B cell (primary cell): ENCODE data around the gene JUND. TPM values are rescaled to one million over a fixed set of nuclear protein-coding genes. Genes with fewer than 3 reads are reported as not detected.

Experiments used
- ATAC-seq: fragments of 200-7000 bp; cut with Tn5 transposase; one replicate; pipeline ENCODE4 v1.10.0; 2021; ENCODE audit warnings: low read depth, mild to moderate bottlenecking, moderate number of reproducible peaks, moderate library complexity
- CTCF ChIA-PET: fragments of 350-600 bp; sonication (Branson Sonifier 250); formaldehyde crosslinking; loops from one replicate; lab custom pipeline; 2021; ENCODE audit warnings: antibody characterized with exemption, inconsistent platforms; lab: Charles Lee
- POLR2A ChIA-PET: fragments of 350-600 bp; sonication (Branson Sonifier 250); formaldehyde crosslinking; loops from one replicate; lab custom pipeline; 2021; ENCODE audit warnings: antibody characterized with exemption; lab: Charles Lee
- DNase-seq: peaks from one replicate; pipeline ENCODE4 v3.0.0; 2013
- H2AFZ ChIP-seq: 2 replicates; pipeline ENCODE4 v1.6.1; 2012; ENCODE audit warnings: mild to moderate bottlenecking, low read depth, low read length; ENCODE audit not compliant: insufficient read depth, poor library complexity, severe bottlenecking
- H3K27ac ChIP-seq, 2 donors: 1 replicate in 1 of 2; 2 replicates in 1 of 2; pipeline ENCODE4 v1.5.1; 2012 to 2013; ENCODE audit warnings: low read length in 2 of 2, mild to moderate bottlenecking in 2 of 2, moderate library complexity in 1 of 2
- H3K27me3 ChIP-seq, 4 experiments: fragments of 200-600 bp in 1 of 4; sonication (generic) in 1 of 4; replicated peaks in 1 of 4; 1 replicate in 2 of 4; 2 replicates in 2 of 4; pipeline versions ENCODE4 v1.6.1 to v1.7.0; 2013 to 2016; ENCODE audit warnings: low read length in 3 of 4, mild to moderate bottlenecking in 2 of 4, mixed read lengths in 1 of 4, moderate library complexity in 1 of 4; ENCODE audit not compliant: insufficient read depth in 4 of 4, control insufficient read depth in 3 of 4; ENCODE audit errors: control extremely low read depth in 1 of 4
- H3K36me3 ChIP-seq, 2 experiments: replicated peaks in 1 of 2; 1 replicate in 1 of 2; 2 replicates in 1 of 2; pipeline versions ENCODE4 v1.6.1 to v1.7.1; 2013; ENCODE audit warnings: low read length in 1 of 2; ENCODE audit not compliant: insufficient read depth in 2 of 2, control insufficient read depth in 1 of 2; ENCODE audit errors: control extremely low read depth in 1 of 2, extremely low read depth in 1 of 2
- H3K4me1 ChIP-seq, 2 donors: fragments of 200-600 bp in 1 of 2; sonication (generic) in 1 of 2; 1 replicate in 1 of 2; 2 replicates in 1 of 2; pipeline versions ENCODE4 v1.5.1 to v1.6.1; 2013 to 2017; ENCODE audit warnings: low read length in 2 of 2; ENCODE audit not compliant: control insufficient read depth in 2 of 2, insufficient read depth in 2 of 2
- H3K4me2 ChIP-seq: replicated peaks from 2 replicates; pipeline ENCODE3; 2012; ENCODE audit warnings: mild to moderate bottlenecking, low read depth, low read length; ENCODE audit not compliant: poor library complexity, severe bottlenecking
- H3K4me3 ChIP-seq, 5 experiments: fragments of 200-600 bp in 1 of 5; sonication (generic) in 1 of 5; 1 replicate in 3 of 5; 2 replicates in 2 of 5; pipeline versions ENCODE4 v1.5.1 to v1.7.0; 2011 to 2016; ENCODE audit warnings: low read length in 4 of 5, mild to moderate bottlenecking in 4 of 5, low read depth in 2 of 5, control low read depth in 1 of 5, moderate library complexity in 1 of 5; ENCODE audit not compliant: insufficient read depth in 1 of 5; ENCODE audit errors: control extremely low read depth in 1 of 5, extremely low read depth in 1 of 5
- H3K79me2 ChIP-seq: fragments of 200-600 bp; sonication (generic); one replicate; pipeline ENCODE4 v1.6.0; 2016; ENCODE audit warnings: low read length; ENCODE audit not compliant: control insufficient read depth, insufficient read depth
- H3K9ac ChIP-seq: fragments of 200-600 bp; sonication (generic); 2 replicates; pipeline ENCODE4 v1.6.1; 2017; ENCODE audit warnings: mild to moderate bottlenecking, low read length, moderate library complexity
- H3K9me3 ChIP-seq, 3 donors: one replicate each; pipeline versions ENCODE4 v1.6.1 to v1.7.1; 2013; ENCODE audit warnings: low read length in 2 of 3; ENCODE audit not compliant: control insufficient read depth in 2 of 3, insufficient read depth in 1 of 3; ENCODE audit errors: control extremely low read depth in 1 of 3
- H4K20me1 ChIP-seq: 2 replicates; pipeline ENCODE4 v1.6.0; 2012; ENCODE audit warnings: mild to moderate bottlenecking, low read length; ENCODE audit not compliant: insufficient read depth, control insufficient read depth, poor library complexity, severe bottlenecking
- H3K27ac Mint-ChIP-seq: one replicate; pipeline ENCODE4 v1.8.0; 2021; ENCODE audit warnings: mixed read lengths
- H3K27me3 Mint-ChIP-seq: one replicate; pipeline ENCODE4 v1.8.0; 2021; ENCODE audit warnings: mixed read lengths
- H3K4me1 Mint-ChIP-seq: one replicate; pipeline ENCODE4 v1.8.0; 2021; ENCODE audit warnings: mixed read lengths
- H3K4me3 Mint-ChIP-seq: one replicate; pipeline ENCODE4 v1.8.0; 2021; ENCODE audit warnings: mixed read lengths
- H3K9me3 Mint-ChIP-seq: one replicate; pipeline ENCODE4 v1.8.0; 2022; ENCODE audit warnings: mixed read lengths; ENCODE audit not compliant: insufficient read depth
- CTCF ChIP-seq: fragments of 200-600 bp; IDR thresholded peaks from one replicate; pipeline ENCODE4 v1.8.0; 2022; ENCODE audit warnings: antibody characterized with exemption, mild to moderate bottlenecking
- EZH2 ChIP-seq: IDR thresholded peaks from 2 replicates; pipeline ENCODE4 v1.6.1; 2012; ENCODE audit warnings: borderline replicate concordance, low read depth, mild to moderate bottlenecking, moderate library complexity, low read length; ENCODE audit not compliant: insufficient read depth, poor library complexity, severe bottlenecking
- WGBS: methylation state at CpG from one replicate; pipeline ENCODE4 v1.1.5; 2013; ENCODE audit warnings: missing lambda C conversion rate; ENCODE audit not compliant: insufficient coverage; 5-methylcytosine and 5-hydroxymethylcytosine counted together
- intact Hi-C: fragments of 100-400 bp; cut with micrococcal nuclease; formaldehyde crosslinking; loops from one replicate; pipeline ENCODE4 v1.10.0; 2022
- polyA plus RNA-seq: library from polyadenylated mRNA; depleted of rRNA; stranded (reverse); fragments of >200 nt; gene quantifications from 2 replicates; pipeline ENCODE4 v1.2.3, GENCODE V29; 2012
- total RNA-seq, 2 donors: library from RNA; stranded (reverse); fragments of 120-200 nt in 1 of 2; gene quantifications; 1 replicate in 1 of 2; 2 replicates in 1 of 2; pipeline versions ENCODE4 v1.2.3 to v1.2.4, GENCODE V29; 2013 to 2022

Gene JUND
- total and polyA plus RNA-seq, 2 donors (not counting 1 experiment from before 2014, with no cell fraction given), result 628 to 5,593 TPM

- Histone ChIP-seq H3K4me2 (no peak overlapping the region), H2AFZ (no peak overlapping the region), H3K9me3 (peaks cover 0 to 25% (median 6%) of the 10 kb centered on the region in 3 donors), H3K9ac (no peak overlapping the region), H3K36me3 (no peaks in the 10 kb centered on the region), H4K20me1 (no peaks in the 10 kb centered on the region), H3K4me3 (no peak overlapping the region), H3K27ac (no peak overlapping the region), H3K27me3 (peaks cover 0 to 72% (median 30%) of the 10 kb centered on the region in 4 experiments), H3K79me2 (no peaks in the 10 kb centered on the region), H3K4me1 (peaks cover 21 to 22% of the 10 kb centered on the region in 2 donors)
- H3K4me1 Mint-ChIP-seq, result peaks cover 20% of the 10 kb centered on the region
- intact Hi-C loops, result no loop called here
- H3K4me3 Mint-ChIP-seq, result no peak overlapping the region
- ChIA-PET POLR2A (interaction anchor here (0.5 to 1.1 kb wide), 5 partner anchors 28 to 172 kb away, joined by 3 to 5 read pairs (median 3); no protein-coding TSS in a partner anchor), CTCF (interaction anchor here (0.6 to 3.0 kb wide), 6 partner anchors 14 to 155 kb away, joined by 3 to 10 read pairs (median 4); no protein-coding TSS in a partner anchor)
- H3K27ac Mint-ChIP-seq, result peak overlapping the region; percentile 32
- no peaks in the 10 kb centered on the region for H3K9me3 Mint-ChIP-seq
- TF ChIP-seq EZH2 (no peak), CTCF (no peak)
- WGBS, result 25% methylated on average over 26 of the region's 37 CpGs
- H3K27me3 Mint-ChIP-seq, result peaks cover 65% of the 10 kb centered on the region
- peak; percentile 74 for DNase-seq
- peak; percentile 60 for ATAC-seq
These were observed 48.1 kb downstream of the JUND start for GRCh38 chr19:18233224-18233825.

- no peak overlapping the region for H3K9ac ChIP-seq
- H3K27ac Mint-ChIP-seq, result peak overlapping the region; percentile 50
- no peak overlapping the region for H2AFZ ChIP-seq
- WGBS, result 12% methylated on average over 38 of the region's 46 CpGs
- no peaks in the 10 kb centered on the region for H3K36me3 ChIP-seq
- CTCF ChIA-PET, result interaction anchor here (0.9 to 1.8 kb wide), 6 partner anchors 13 to 155 kb away, joined by 3 to 5 read pairs (median 4); no protein-coding TSS in a partner anchor
- H3K4me3 ChIP-seq, result no peak overlapping the region
- H3K9me3 Mint-ChIP-seq, result no peaks in the 10 kb centered on the region
- peaks cover 0 to 25% (median 6%) of the 10 kb centered on the region in 3 donors for H3K9me3 ChIP-seq
- no peak for DNase-seq
- H3K4me1 ChIP-seq, result peaks cover 22 to 25% of the 10 kb centered on the region in 2 donors
- peaks cover 0 to 79% (median 34%) of the 10 kb centered on the region in 4 experiments for H3K27me3 ChIP-seq
- peak overlapping the region; percentile 16 for H3K4me3 Mint-ChIP-seq
- H3K27ac ChIP-seq, result no peak overlapping the region
- TF ChIP-seq EZH2, result no peak
- no peak for TF ChIP-seq CTCF
- no peaks in the 10 kb centered on the region for H3K79me2 ChIP-seq
- H4K20me1 ChIP-seq, result no peaks in the 10 kb centered on the region
- no peak overlapping the region for H3K4me2 ChIP-seq
- H3K27me3 Mint-ChIP-seq, result peaks cover 70% of the 10 kb centered on the region
- POLR2A ChIA-PET, result interaction anchor here (0.6 to 1.1 kb wide), 6 partner anchors 9 to 171 kb away, joined by 3 to 6 read pairs (median 4); no protein-coding TSS in a partner anchor
- H3K4me1 Mint-ChIP-seq, result peaks cover 23% of the 10 kb centered on the region
- intact Hi-C loops, result no loop called here
- ATAC-seq, result no peak
These were observed 48.7 kb downstream of the JUND start for GRCh38 chr19:18232540-18233223.
